HepG2 (cell line): Measurements from ENCODE around the gene SLC11A1. TPM values are rescaled to one million over a fixed set of nuclear protein-coding genes. Genes with fewer than 3 reads are reported as not detected.

Source experiments
- DDIT3 ChIP-seq: sonication (generic); formaldehyde crosslinking; IDR thresholded peaks from 2 replicates; pipeline ENCODE4 v1.4.0; 2020; ENCODE audit warnings: mild to moderate bottlenecking, missing genetic modification reagents
- FUBP1 ChIP-seq: sonication (generic); formaldehyde crosslinking; IDR thresholded peaks from 2 replicates; pipeline ENCODE4 v1.5.1; 2020; ENCODE audit warnings: missing genetic modification reagents, mild to moderate bottlenecking, borderline replicate concordance
- HNRNPL ChIP-seq: fragments of 200-400 bp; formaldehyde crosslinking; IDR thresholded peaks from 2 replicates; pipeline ENCODE4 v1.6.1; 2017; ENCODE audit warnings: mild to moderate bottlenecking, low read depth, low read length
- HOXA3 ChIP-seq: sonication (generic); formaldehyde crosslinking; IDR thresholded peaks from 2 replicates; pipeline ENCODE4 v1.5.0; 2020; ENCODE audit warnings: missing genetic modification reagents
- STAT6 ChIP-seq: sonication (generic); formaldehyde crosslinking; IDR thresholded peaks from 2 replicates; pipeline ENCODE4 v1.4.0; 2020; ENCODE audit warnings: missing genetic modification reagents, mild to moderate bottlenecking, borderline replicate concordance
- ZNF333 ChIP-seq: sonication (generic); formaldehyde crosslinking; IDR thresholded peaks from 2 replicates; pipeline ENCODE4 v1.4.0; 2020; ENCODE audit warnings: mild to moderate bottlenecking, missing genetic modification reagents, borderline replicate concordance
- ZNF501 ChIP-seq: sonication (generic); formaldehyde crosslinking; IDR thresholded peaks from 2 replicates; pipeline ENCODE4 v1.5.1; 2020; ENCODE audit warnings: mild to moderate bottlenecking, moderate library complexity, missing genetic modification reagents
- ZNF713 ChIP-seq: sonication (generic); formaldehyde crosslinking; IDR thresholded peaks from 2 replicates; pipeline ENCODE4 v1.4.0; 2020; ENCODE audit warnings: mild to moderate bottlenecking, missing genetic modification reagents
- ZNF770 ChIP-seq: sonication (generic); formaldehyde crosslinking; IDR thresholded peaks from 2 replicates; pipeline ENCODE4 v1.5.0; 2020; ENCODE audit warnings: mild to moderate bottlenecking, missing genetic modification reagents
- ZNF790 ChIP-seq: sonication (generic); formaldehyde crosslinking; IDR thresholded peaks from 2 replicates; pipeline ENCODE4 v1.8.0; 2022; ENCODE audit warnings: missing genetic modification reagents, mild to moderate bottlenecking, borderline replicate concordance
- ZSCAN31 ChIP-seq: sonication (generic); formaldehyde crosslinking; IDR thresholded peaks from 2 replicates; pipeline ENCODE4 v1.5.0; 2020; ENCODE audit warnings: low read depth, mild to moderate bottlenecking, missing genetic modification reagents
- polyA plus RNA-seq, 8 experiments: library from polyadenylated mRNA; depleted of rRNA in 3 of 8; stranded (reverse) in 7 of 8; unstranded in 1 of 8; fragments of >200 nt; fragmentation: Illumina TruSeq in 4 of 8; extraction: Trizol in 4 of 8; gene quantifications; 2 replicates each; pipeline versions ENCODE4 v1.2.1 to v1.2.3, GENCODE V29; 2011 to 2016; ENCODE audit warnings: low read depth in 4 of 8, missing spikeins in 1 of 8, mixed read lengths in 1 of 8; ENCODE audit not compliant: insufficient read depth in 1 of 8
- total RNA-seq, 5 experiments: library from RNA; depleted of rRNA; stranded (reverse); fragments of >200 nt; fragmentation: Illumina TruSeq; extraction: Trizol; gene quantifications; 2 replicates each; pipeline ENCODE4 v1.2.3, GENCODE V29; 2016; ENCODE audit warnings: low read depth in 1 of 5

SLC11A1 gene
- total and polyA plus RNA-seq, 2 of the 13 experiments (the other 11 are each of a cell fraction or from before 2014, with no cell fraction given), result 0.33 to 2.3 TPM

- peak; percentile 5; the same call in 1 of the 2 replicates for TF ChIP-seq ZNF770
- peak; percentile 78; the same call in 1 of the 2 replicates for TF ChIP-seq ZNF501 (CRISPR knock-in tag)
- TF ChIP-seq ZNF333 (CRISPR knock-in tag), result peak; percentile 74; the same call in 1 of the 2 replicates
- TF ChIP-seq FUBP1, result peak; percentile 91
- TF ChIP-seq ZSCAN31, result no peak
- TF ChIP-seq ZNF713 (CRISPR knock-in tag), result peak; percentile 66; the same call in 1 of the 2 replicates
- no peak for TF ChIP-seq HNRNPL
- TF ChIP-seq DDIT3, result no peak
- TF ChIP-seq ZNF790 (CRISPR knock-in tag), result 0 out of 2 replicates have a peak, but pooled peaks have one; percentile 59
- TF ChIP-seq HOXA3, result peak; percentile 54; the same call in 1 of the 2 replicates
- TF ChIP-seq STAT6, result 0 out of 2 replicates have a peak, but pooled peaks have one; percentile 54
- TF ChIP-seq, all 625 proteins: peak for 46
Measured at GRCh38 chr2:218405086-218405745, 23.1 kb downstream of the SLC11A1 start (continued).
